SK-N-SH treated with all-trans-retinoic acid at 6 μM for 48 hours (cell line): Measurements from ENCODE around the gene MACF1.
"Not testable (repeated sequence)": the region's sequence is repeated elsewhere in the genome, so short reads cannot be mapped to it uniquely, and the experiment has no call there.

Experiments used
- ATAC-seq: fragments of 200-7000 bp; cut with Tn5 transposase; 3 replicates; pipeline ENCODE4 v1.9.1; 2020; ENCODE audit warnings: mild to moderate bottlenecking, moderate library complexity
- ARNTL ChIP-seq: fragments of 450-650 bp; formaldehyde crosslinking; IDR thresholded peaks from 2 replicates; pipeline ENCODE4 v1.5.0; 2020; ENCODE audit warnings: low read depth, mild to moderate bottlenecking, moderate library complexity, borderline replicate concordance
- BACH2 ChIP-seq: fragments of 250-450 bp; sonication (Bioruptor Pico); IDR thresholded peaks from 2 replicates; pipeline ENCODE4 v1.9.0; 2021; ENCODE audit warnings: mild to moderate bottlenecking, borderline replicate concordance
- CSDC2 ChIP-seq: fragments of 250-450 bp; sonication (Bioruptor Pico); IDR thresholded peaks from 2 replicates; pipeline ENCODE4 v1.5.0; 2020; ENCODE audit warnings: mild to moderate bottlenecking, moderate library complexity
- CSRNP3 ChIP-seq: fragments of 250-450 bp; sonication (Bioruptor Pico); IDR thresholded peaks from 2 replicates; pipeline ENCODE4 v1.5.1; 2021; ENCODE audit warnings: mild to moderate bottlenecking, moderate library complexity
- ESRRG ChIP-seq: fragments of 250-450 bp; sonication (Bioruptor Pico); IDR thresholded peaks from 2 replicates; pipeline ENCODE4 v1.6.1; 2021; ENCODE audit warnings: mild to moderate bottlenecking
- GLIS3 ChIP-seq: fragments of 250-450 bp; sonication (Bioruptor Pico); IDR thresholded peaks from 2 replicates; pipeline ENCODE4 v1.5.0; 2020; ENCODE audit warnings: mild to moderate bottlenecking, moderate library complexity
- ISL1 ChIP-seq: fragments of 250-450 bp; sonication (Bioruptor Pico); IDR thresholded peaks from 2 replicates; pipeline ENCODE4 v2.1.2; 2022; ENCODE audit warnings: mild to moderate bottlenecking, moderate library complexity
- PATZ1 ChIP-seq: fragments of 250-450 bp; sonication (Bioruptor Pico); IDR thresholded peaks from 2 replicates; pipeline ENCODE4 v1.8.0; 2020; ENCODE audit warnings: mild to moderate bottlenecking, moderate library complexity, borderline replicate concordance
- PPARA ChIP-seq: fragments of 250-450 bp; sonication (Bioruptor Pico); IDR thresholded peaks from 2 replicates; pipeline ENCODE4 v1.5.0; 2020; ENCODE audit warnings: mild to moderate bottlenecking, borderline replicate concordance
- RARB ChIP-seq: fragments of 250-450 bp; sonication (Bioruptor Pico); IDR thresholded peaks from 2 replicates; pipeline ENCODE4 v1.8.0; 2021; ENCODE audit warnings: mild to moderate bottlenecking, moderate library complexity
- SNAI2 ChIP-seq: fragments of 250-450 bp; sonication (Bioruptor Pico); IDR thresholded peaks from 2 replicates; pipeline ENCODE4 v1.5.0; 2020; ENCODE audit warnings: mild to moderate bottlenecking, moderate library complexity
- TCF4 ChIP-seq: fragments of 250-450 bp; sonication (Bioruptor Pico); IDR thresholded peaks from 2 replicates; pipeline ENCODE4 v1.8.0; 2021; ENCODE audit warnings: mild to moderate bottlenecking, moderate library complexity, borderline replicate concordance
- TOX ChIP-seq: fragments of 250-450 bp; sonication (Bioruptor Pico); IDR thresholded peaks from 2 replicates; pipeline ENCODE4 v1.8.0; 2021; ENCODE audit warnings: mild to moderate bottlenecking, moderate library complexity, borderline replicate concordance
- ZC3H10 ChIP-seq: fragments of 250-450 bp; sonication (Bioruptor Pico); IDR thresholded peaks from 2 replicates; pipeline ENCODE4 v1.5.1; 2021; ENCODE audit warnings: mild to moderate bottlenecking, moderate library complexity
- ZFP3 ChIP-seq: fragments of 250-450 bp; sonication (Bioruptor Pico); IDR thresholded peaks from 2 replicates; pipeline ENCODE4 v1.5.0; 2020; ENCODE audit warnings: mild to moderate bottlenecking, moderate library complexity
- ZFP30 ChIP-seq: fragments of 450-650 bp; formaldehyde crosslinking; IDR thresholded peaks from 2 replicates; pipeline ENCODE4 v1.5.0; 2022; ENCODE audit warnings: mild to moderate bottlenecking, moderate library complexity
- ZNF565 ChIP-seq: fragments of 450-650 bp; formaldehyde crosslinking; conservative IDR thresholded peaks from 2 replicates; pipeline ENCODE4 v1.5.0; 2020; ENCODE audit warnings: low read depth, mild to moderate bottlenecking, moderate library complexity
- ZNF70 ChIP-seq: fragments of 450-650 bp; formaldehyde crosslinking; IDR thresholded peaks from 2 replicates; pipeline ENCODE4 v1.5.0; 2020; ENCODE audit warnings: mild to moderate bottlenecking, moderate library complexity
- ZNF8 ChIP-seq: fragments of 450-650 bp; formaldehyde crosslinking; IDR thresholded peaks from 2 replicates; pipeline ENCODE4 v1.5.0; 2020; ENCODE audit warnings: mild to moderate bottlenecking, moderate library complexity
- TF ChIP-seq, protein P1 (sequence below): fragments of 250-450 bp; sonication (Bioruptor Pico); IDR thresholded peaks from 2 replicates; pipeline ENCODE4 v1.8.0; 2021; ENCODE audit warnings: low read depth, mild to moderate bottlenecking, moderate library complexity, borderline replicate concordance
- TF ChIP-seq, protein P2 (sequence below): fragments of 250-450 bp; sonication (Bioruptor Pico); IDR thresholded peaks from 2 replicates; pipeline ENCODE4 v1.5.1; 2020; ENCODE audit warnings: low read depth, mild to moderate bottlenecking, moderate library complexity

The MACF1 gene

GRCh38 chr1:39474810-39475209, 270.3 kb downstream of the MACF1 start:
- no peak for ATAC-seq
- TF ChIP-seq ZNF70 (CRISPR knock-in tag) (no peak), PPARA (CRISPR knock-in tag) (no peak), ZFP30 (CRISPR knock-in tag) (no peak), ZFP3 (CRISPR knock-in tag) (no peak), ARNTL (CRISPR knock-in tag) (no peak), GLIS3 (no peak), ESRRG (CRISPR knock-in tag) (no peak), PATZ1 (CRISPR knock-in tag) (no peak), TCF4 (no peak), ZC3H10 (CRISPR knock-in tag) (no peak), TOX (CRISPR knock-in tag) (no peak), RARB (CRISPR knock-in tag) (no peak), SNAI2 (CRISPR knock-in tag) (no peak), ZNF8 (CRISPR knock-in tag) (no peak), CSDC2 (CRISPR knock-in tag) (no peak)

DNA sequence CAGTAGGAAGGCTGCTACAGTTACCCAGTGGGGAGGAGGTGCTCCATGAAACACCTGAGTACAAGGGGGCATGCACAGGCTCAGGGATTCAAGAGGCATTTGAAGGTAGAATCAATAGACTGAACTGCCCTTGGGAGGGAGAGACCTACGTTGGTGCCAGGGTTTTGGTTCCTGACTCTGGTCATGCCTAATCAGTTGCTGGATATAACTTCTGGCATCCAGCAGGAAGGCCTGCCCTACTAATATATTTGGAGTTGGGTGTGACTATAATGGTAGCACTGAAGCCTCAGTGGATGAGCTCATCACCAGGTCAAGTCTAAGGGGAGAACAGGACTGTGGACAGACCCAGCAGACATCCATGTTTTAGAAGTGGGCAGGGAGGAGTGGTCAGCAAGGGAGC, 271.1 kb downstream of the MACF1 start:
- ATAC-seq = not testable (repeated sequence)

GRCh38 chr1:39478126-39478915, 273.8 kb downstream of the MACF1 start:
- peak; percentile 12; the same call in 2 of the 3 replicates for ATAC-seq
- TF ChIP-seq BACH2 (CRISPR knock-in tag) (no peak), ZFP30 (CRISPR knock-in tag) (no peak), ZNF70 (CRISPR knock-in tag) (no peak), ISL1 (CRISPR knock-in tag) (no peak), ARNTL (CRISPR knock-in tag) (no peak), PPARA (CRISPR knock-in tag) (no peak)

DNA sequence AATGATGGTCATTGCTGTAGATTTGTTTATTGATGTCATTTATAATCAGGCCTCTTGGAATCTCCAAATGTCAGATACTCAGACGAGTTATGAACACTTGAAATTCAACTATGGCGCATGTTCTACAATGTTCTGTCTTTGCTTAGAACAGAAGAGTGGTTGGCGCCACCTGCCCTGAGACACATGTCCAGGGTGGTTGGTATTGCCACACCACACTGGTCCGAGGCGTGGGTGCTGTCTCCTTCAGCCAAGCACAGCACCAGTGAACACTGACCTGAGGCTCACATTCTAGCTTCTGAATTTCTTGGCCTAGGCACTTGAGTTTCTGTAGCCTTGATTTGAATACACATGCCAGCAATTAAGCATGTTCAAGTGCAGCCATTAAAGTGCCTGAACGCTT, 276.8 kb downstream of the MACF1 start:
- no peak for TF ChIP-seq GLIS3
- TF ChIP-seq ZNF70 (CRISPR knock-in tag) = no peak
- TF ChIP-seq, protein P1, sequence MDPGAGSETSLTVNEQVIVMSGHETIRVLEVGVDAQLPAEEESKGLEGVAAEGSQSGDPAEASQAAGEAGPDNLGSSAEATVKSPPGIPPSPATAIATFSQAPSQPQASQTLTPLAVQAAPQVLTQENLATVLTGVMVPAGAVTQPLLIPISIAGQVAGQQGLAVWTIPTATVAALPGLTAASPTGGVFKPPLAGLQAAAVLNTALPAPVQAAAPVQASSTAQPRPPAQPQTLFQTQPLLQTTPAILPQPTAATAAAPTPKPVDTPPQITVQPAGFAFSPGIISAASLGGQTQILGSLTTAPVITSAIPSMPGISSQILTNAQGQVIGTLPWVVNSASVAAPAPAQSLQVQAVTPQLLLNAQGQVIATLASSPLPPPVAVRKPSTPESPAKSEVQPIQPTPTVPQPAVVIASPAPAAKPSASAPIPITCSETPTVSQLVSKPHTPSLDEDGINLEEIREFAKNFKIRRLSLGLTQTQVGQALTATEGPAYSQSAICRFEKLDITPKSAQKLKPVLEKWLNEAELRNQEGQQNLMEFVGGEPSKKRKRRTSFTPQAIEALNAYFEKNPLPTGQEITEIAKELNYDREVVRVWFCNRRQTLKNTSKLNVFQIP = no peak
- no peak for TF ChIP-seq ZC3H10 (CRISPR knock-in tag)
- no peak for TF ChIP-seq ZNF565 (CRISPR knock-in tag)
- no peak for TF ChIP-seq BACH2 (CRISPR knock-in tag)
- TF ChIP-seq CSDC2 (CRISPR knock-in tag) = no peak
- no peak for TF ChIP-seq RARB (CRISPR knock-in tag)
- no peak for TF ChIP-seq PPARA (CRISPR knock-in tag)
- no peak for TF ChIP-seq CSRNP3 (CRISPR knock-in tag)
- TF ChIP-seq ISL1 (CRISPR knock-in tag) = no peak
- TF ChIP-seq, protein P2, sequence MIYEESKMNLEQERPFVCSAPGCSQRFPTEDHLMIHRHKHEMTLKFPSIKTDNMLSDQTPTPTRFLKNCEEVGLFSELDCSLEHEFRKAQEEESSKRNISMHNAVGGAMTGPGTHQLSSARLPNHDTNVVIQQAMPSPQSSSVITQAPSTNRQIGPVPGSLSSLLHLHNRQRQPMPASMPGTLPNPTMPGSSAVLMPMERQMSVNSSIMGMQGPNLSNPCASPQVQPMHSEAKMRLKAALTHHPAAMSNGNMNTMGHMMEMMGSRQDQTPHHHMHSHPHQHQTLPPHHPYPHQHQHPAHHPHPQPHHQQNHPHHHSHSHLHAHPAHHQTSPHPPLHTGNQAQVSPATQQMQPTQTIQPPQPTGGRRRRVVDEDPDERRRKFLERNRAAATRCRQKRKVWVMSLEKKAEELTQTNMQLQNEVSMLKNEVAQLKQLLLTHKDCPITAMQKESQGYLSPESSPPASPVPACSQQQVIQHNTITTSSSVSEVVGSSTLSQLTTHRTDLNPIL (CRISPR knock-in tag) = no peak
- ATAC-seq = no peak
